Gastroesophageal sphincter (tissue), 3 donors: ENCODE data around the gene ERMP1.

ENCODE experiments used
- POLR2A ChIP-seq, 2 donors: fragments of 450-650 bp; IDR thresholded peaks; one replicate each; pipeline ENCODE4 v1.6.1; 2017; ENCODE audit warnings: antibody characterized with exemption in 2 of 2, mild to moderate bottlenecking in 2 of 2, moderate library complexity in 1 of 2
- POLR2AphosphoS5 ChIP-seq: sonication (generic); formaldehyde crosslinking; IDR thresholded peaks from one replicate; pipeline ENCODE4 v1.6.1; 2017; ENCODE audit warnings: antibody characterized with exemption
- TF ChIP-seq, protein P1 (sequence below), 4 experiments: fragments of 200-600 bp in 2 of 4; fragments of 450-650 bp in 2 of 4; sonication (generic) in 1 of 4; IDR thresholded peaks; one replicate each; pipeline ENCODE4 v1.5.1; 2017 to 2019; ENCODE audit warnings: antibody characterized with exemption in 4 of 4, mild to moderate bottlenecking in 2 of 4, moderate library complexity in 2 of 4

- TF ChIP-seq, protein P1, sequence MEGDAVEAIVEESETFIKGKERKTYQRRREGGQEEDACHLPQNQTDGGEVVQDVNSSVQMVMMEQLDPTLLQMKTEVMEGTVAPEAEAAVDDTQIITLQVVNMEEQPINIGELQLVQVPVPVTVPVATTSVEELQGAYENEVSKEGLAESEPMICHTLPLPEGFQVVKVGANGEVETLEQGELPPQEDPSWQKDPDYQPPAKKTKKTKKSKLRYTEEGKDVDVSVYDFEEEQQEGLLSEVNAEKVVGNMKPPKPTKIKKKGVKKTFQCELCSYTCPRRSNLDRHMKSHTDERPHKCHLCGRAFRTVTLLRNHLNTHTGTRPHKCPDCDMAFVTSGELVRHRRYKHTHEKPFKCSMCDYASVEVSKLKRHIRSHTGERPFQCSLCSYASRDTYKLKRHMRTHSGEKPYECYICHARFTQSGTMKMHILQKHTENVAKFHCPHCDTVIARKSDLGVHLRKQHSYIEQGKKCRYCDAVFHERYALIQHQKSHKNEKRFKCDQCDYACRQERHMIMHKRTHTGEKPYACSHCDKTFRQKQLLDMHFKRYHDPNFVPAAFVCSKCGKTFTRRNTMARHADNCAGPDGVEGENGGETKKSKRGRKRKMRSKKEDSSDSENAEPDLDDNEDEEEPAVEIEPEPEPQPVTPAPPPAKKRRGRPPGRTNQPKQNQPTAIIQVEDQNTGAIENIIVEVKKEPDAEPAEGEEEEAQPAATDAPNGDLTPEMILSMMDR (IDR thresholded peaks at IDR 0.05) = no peak
- TF ChIP-seq POLR2AphosphoS5 (no peak), POLR2A (IDR thresholded peaks at IDR 0.05) (no peak)
Observed at GRCh38 chr9:5868235-5868634, 35.3 kb upstream of the ERMP1 start.
